ENCODE measurements around the gene MESD. TPM values are rescaled to one million over a fixed set of nuclear protein-coding genes. Genes with fewer than 3 reads are reported as not detected.

Gene MESD
- total and polyA plus RNA-seq, 9 of the 15 experiments (the other 6 are each of a cell fraction or from before 2014, with no cell fraction given), result 11.3 to 39.7 (median 22.8) TPM

DNA sequence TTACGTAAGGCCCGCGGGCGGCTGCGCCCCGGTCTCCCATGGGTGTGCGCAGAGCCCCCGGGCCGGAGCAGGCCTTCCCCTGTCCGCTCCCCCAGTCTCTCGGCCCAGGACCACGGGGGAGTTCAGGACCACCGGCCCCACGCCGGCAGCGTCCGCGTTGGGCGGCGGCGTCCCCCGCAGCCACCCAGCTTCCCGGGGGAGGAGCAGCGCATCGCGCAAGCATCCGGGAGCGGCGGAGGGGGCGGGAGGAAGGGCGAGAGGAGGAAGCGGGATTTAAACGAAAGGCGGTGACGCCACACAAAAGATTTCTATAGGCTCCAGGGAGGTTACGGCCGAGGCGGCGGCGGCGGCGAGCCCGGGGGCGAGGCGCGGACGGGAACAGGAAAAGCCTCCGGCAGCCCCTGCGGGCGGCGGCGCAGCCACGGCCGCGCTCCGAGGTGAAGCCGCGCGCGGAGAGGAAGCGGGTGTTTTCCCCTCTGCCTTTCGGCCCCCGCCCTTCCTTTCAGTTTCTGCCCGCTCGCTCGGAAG, 11.1 kb upstream of the MESD start, which contains the start of gene TLNRD1 (continued):
- TF ChIP-seq, protein P1, sequence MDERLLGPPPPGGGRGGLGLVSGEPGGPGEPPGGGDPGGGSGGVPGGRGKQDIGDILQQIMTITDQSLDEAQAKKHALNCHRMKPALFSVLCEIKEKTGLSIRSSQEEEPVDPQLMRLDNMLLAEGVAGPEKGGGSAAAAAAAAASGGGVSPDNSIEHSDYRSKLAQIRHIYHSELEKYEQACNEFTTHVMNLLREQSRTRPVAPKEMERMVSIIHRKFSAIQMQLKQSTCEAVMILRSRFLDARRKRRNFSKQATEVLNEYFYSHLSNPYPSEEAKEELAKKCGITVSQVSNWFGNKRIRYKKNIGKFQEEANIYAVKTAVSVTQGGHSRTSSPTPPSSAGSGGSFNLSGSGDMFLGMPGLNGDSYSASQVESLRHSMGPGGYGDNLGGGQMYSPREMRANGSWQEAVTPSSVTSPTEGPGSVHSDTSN (CRISPR knock-in tag; IDR thresholded peaks at IDR 0.05; ENCODE audit: low read depth), result no peak
- TF ChIP-seq, protein P1 (tag; conservative IDR thresholded peaks at IDR 0.05; ENCODE audit: low read depth), result no peak
- TF ChIP-seq DACH1 (IDR thresholded peaks at IDR 0.05; ENCODE audit: partially characterized antibody), result no peak
- TF ChIP-seq HDAC8 (tag; IDR thresholded peaks at IDR 0.05), result no peak
- no peak for TF ChIP-seq RAD51 (IDR thresholded peaks at IDR 0.05; ENCODE audit: borderline replicate concordance, low read depth)
- TF ChIP-seq CHD1 (IDR thresholded peaks at IDR 0.05; ENCODE audit: low read length), result no peak
- peak; percentile 71 for TF ChIP-seq KDM5B (IDR thresholded peaks at IDR 0.05; ENCODE audit: insufficient replicate concordance, low read depth, low read length)
- TF ChIP-seq, protein P2, sequence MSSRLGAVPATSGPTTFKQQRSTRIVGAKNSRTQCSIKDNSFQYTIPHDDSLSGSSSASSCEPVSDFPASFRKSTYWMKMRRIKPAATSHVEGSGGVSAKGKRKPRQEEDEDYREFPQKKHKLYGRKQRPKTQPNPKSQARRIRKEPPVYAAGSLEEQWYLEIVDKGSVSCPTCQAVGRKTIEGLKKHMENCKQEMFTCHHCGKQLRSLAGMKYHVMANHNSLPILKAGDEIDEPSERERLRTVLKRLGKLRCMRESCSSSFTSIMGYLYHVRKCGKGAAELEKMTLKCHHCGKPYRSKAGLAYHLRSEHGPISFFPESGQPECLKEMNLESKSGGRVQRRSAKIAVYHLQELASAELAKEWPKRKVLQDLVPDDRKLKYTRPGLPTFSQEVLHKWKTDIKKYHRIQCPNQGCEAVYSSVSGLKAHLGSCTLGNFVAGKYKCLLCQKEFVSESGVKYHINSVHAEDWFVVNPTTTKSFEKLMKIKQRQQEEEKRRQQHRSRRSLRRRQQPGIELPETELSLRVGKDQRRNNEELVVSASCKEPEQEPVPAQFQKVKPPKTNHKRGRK (tag; IDR thresholded peaks at IDR 0.05), result no peak
- TF ChIP-seq ZNF232 (CRISPR knock-in tag; IDR thresholded peaks at IDR 0.05), result no peak
- no peak for TF ChIP-seq RBM17 (IDR thresholded peaks at IDR 0.05; ENCODE audit: borderline replicate concordance, low read depth, low read length)
- TF ChIP-seq FOXJ2 (tag; IDR thresholded peaks at IDR 0.05), result no peak
- TF ChIP-seq ZNF124 (CRISPR knock-in tag; IDR thresholded peaks at IDR 0.05), result no peak
- TF ChIP-seq HINFP (tag; conservative IDR thresholded peaks at IDR 0.05; ENCODE audit: low read depth), result 0 out of 2 replicates have a peak, but pooled peaks have one; percentile 52
- no peak for TF ChIP-seq SP2 (IDR thresholded peaks at IDR 0.05; ENCODE audit: extremely low read depth, low read depth, low read length, poor library complexity, severe bottlenecking)
- TF ChIP-seq ZMIZ1 (IDR thresholded peaks at IDR 0.05; ENCODE audit: low read depth in 2 of 2, low read length in 2 of 2), result no peak
- TF ChIP-seq KLF1 (tag; IDR thresholded peaks at IDR 0.05), result no peak
- peak; percentile 30; the same call in 1 of the 2 replicates for TF ChIP-seq FOSL1 (tag; conservative IDR thresholded peaks at IDR 0.05)
- no peak for TF ChIP-seq PHF20 (IDR thresholded peaks at IDR 0.05; ENCODE audit: partially characterized antibody)
- TF ChIP-seq MTA3 (IDR thresholded peaks at IDR 0.05; ENCODE audit: borderline replicate concordance), result 0 out of 2 replicates have a peak, but pooled peaks have one; percentile 4
